Activated CD4-positive, alpha-beta T cell treated with anti-CD3 and anti-CD28 coated beads for 1 hour (primary cell): ENCODE measurements around the gene OTOS.

ENCODE experiments used
- DNase-seq: peaks from one replicate; pipeline ENCODE4 v3.0.0-alpha.2; 2020

The OTOS gene

GRCh38 chr2:240140511-240140910 is at the start of gene OTOS:
TSS of gene OTOS (minus strand) at chr2:240140658. CDS start at chr2:240140326, 332 bp downstream.
- no peak for DNase-seq

DNA sequence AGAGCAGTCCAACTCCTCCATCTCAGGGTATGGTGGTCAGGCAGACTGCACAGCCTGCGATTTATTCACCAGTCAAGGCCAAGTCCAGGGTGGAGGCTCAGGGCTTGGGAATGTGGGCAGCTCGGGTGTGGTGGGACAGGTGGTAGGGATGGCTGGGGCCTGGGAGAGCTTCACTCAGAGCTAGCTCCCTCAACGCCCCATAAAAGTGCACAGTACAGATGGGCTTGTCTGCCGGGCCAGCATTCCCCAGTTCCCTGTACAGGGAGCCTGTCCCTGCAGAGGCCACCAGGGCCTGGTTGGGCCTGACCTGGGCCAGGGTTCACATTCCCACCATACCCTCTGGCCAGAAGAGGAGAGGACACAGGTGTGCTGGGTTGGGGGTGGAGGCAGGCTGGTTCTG is 49.2 kb upstream of the OTOS start:
- DNase-seq: no peak

DNA sequence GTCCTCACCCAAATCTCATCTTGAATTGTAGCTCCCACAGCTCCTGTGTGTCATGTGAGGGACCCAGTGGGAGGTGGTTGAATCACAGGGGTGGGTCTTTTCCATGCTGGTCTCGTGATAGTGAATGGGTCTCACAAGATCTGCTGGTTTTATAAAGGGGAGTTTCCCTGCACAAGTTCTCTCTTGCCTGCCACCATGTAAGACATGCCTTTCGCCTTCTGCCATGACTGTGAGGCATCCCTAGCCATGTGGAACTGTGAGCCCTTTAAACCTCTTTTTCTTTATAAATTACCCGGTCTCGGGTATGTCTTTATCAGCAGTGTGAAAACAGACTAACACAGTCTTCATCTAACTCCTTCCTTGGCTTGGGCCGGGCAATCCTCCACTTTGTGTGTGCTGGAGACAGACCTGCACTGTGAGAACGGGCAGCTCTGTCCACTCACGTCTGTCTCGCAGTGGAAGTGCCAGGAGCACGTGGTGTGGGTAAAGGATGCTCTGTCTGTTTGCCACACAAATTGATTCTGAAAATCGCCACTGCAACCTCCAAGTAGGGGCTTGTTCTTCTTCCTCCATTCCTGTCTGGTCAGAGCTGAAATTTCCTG is 47.6 kb upstream of the OTOS start:
- DNase-seq: no peak

GRCh38 chr2:240186191-240186725 is 45.8 kb upstream of the OTOS start:
- DNase-seq: no peak

DNA sequence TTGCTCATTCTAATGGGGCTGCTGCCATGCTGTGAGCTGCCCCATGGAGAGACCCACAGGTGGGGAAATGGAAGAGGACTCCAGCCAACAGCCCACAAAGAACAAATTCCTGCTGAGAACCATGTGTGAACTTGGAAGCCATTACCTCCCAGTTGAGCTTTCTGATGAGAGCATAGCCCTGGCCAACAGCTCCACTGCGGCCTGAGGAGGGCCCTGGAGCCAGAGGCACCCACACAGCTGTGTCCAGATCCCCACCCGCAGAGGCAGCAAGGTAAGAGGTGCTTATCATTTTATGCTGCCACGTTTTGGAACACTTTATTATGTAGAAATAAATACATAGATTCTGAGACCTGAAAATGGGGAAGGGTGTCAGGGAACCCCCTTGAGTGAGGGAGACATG is 44.2 kb upstream of the OTOS start:
- DNase-seq: no peak

DNA sequence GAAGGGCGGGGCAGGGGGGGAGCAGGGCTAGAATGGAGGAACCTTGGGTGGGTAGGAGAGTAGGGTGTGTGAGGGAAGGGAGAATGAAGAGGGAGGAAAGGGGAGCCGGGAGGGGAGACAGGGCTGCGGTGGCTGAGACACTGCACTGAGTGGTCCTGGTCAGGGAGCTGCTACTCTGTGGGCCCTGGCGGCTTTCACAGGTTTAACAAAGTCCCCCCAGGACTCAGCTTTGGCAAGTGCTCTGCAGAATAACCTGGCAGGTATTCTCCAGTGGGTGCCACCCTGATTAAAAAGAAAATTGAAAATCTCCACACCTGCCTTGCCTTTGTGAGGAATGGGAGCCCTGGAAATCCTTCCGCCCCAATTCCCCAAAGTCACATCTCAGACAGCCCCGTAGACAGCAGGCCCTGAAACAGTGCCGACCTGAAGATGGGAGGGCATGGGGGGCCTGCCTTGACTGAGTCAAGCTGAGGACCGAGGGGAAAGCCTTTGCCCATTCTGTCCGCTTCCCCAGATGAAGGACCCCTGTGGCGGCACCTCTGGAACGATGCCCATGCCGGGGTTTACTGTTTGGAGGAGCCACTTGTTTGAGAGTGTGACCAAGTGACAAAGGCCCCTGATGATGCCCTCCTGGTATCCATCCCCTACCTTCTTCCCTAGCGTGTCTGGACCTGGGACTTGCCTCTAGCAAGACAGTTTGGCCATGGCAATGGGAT is 43.6 kb upstream of the OTOS start:
- DNase-seq: no peak

GRCh38 chr2:240183006-240183874 is 42.8 kb upstream of the OTOS start:
- no peak for DNase-seq

GRCh38 chr2:240182476-240182875 is 42.0 kb upstream of the OTOS start:
- DNase-seq: no peak

GRCh38 chr2:240182001-240182400 is 41.5 kb upstream of the OTOS start:
- DNase-seq: no peak

- no peak for DNase-seq
These were observed 39.6 kb upstream of the OTOS start for GRCh38 chr2:240179941-240180666.

- no peak for DNase-seq
These were observed 38.8 kb upstream of the OTOS start for GRCh38 chr2:240179186-240179815.

- DNase-seq: no peak
These were observed 38.1 kb upstream of the OTOS start for GRCh38 chr2:240178564-240178963.

GRCh38 chr2:240174496-240174895 is 34.0 kb upstream of the OTOS start:
- no peak for DNase-seq

DNA sequence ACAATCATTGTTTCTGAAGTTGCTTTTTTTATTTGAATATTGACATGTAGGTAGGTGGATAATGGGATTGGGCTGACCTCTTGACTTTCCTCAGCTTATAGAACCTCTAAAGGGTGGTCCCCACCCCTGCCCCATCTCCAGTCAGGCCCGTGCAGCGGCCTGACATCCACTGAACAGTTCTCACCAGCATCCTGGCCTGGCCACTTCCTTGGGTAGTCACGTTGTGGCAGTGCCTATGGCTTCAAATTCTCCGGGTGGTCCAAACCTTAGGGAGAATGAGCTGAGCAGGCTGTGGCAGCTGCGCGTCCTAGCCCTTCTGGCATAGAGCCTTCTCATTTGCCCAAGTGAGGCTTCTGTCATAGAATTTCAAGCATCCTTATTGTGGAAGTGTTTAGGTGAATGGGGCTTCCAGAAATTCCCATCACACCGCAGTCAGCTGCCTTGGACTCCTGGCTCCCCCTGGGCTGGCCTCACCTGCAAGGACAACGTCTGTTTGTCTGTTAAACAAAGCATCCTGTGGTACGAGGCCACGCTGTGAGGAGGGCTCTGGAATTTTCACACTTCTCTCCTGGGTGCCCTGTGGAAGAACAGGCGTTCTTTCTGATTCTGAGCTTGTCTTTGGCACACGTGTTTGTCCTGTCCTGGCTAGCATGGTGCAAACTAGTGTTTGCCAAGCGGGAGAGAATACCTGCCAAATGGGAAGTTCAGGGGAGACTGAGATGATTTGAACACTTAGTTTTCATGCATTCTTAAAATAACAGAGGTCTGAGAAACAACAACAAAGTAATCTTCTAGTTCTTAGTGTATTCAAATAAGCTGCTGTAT is 31.8 kb upstream of the OTOS start:
- DNase-seq: no peak

- DNase-seq: no peak
These were observed 30.4 kb upstream of the OTOS start for GRCh38 chr2:240170883-240171282.

GRCh38 chr2:240170354-240170735 is 29.9 kb upstream of the OTOS start:
- DNase-seq: no peak

GRCh38 chr2:240169486-240170353 is 29.3 kb upstream of the OTOS start:
- DNase-seq: no peak

GRCh38 chr2:240168546-240169361 is 28.3 kb upstream of the OTOS start:
- no peak for DNase-seq

DNA sequence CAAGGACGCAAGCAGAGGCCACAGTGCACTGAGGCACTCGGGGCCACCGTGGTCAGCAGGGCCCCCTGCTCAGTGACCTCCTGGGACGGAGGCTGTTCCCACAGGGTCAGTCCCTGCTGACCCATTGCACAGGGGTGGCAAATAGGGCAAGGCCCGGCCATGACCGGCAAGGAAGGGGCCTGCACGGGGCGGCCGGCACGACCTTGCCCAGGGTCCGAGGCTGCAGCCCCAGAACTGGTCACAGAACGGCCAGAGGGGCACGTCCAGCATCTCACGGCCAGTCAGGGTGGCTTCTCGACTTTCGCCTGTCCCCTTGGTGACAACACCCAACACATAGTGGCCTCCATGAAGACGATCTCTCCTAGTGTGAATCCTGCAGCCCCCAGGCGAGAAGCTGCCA is 27.6 kb upstream of the OTOS start:
- no peak for DNase-seq

- DNase-seq: no peak
These were observed 27.1 kb upstream of the OTOS start for GRCh38 chr2:240167588-240167880.
